Ramos (cell line): ENCODE results near the gene STXBP6.

Source experiments
- in situ Hi-C: fragments of 300-500 bp; cut with MboI; formaldehyde crosslinking; loops from one replicate; pipeline ENCODE4 v1.14.3; 2022; ENCODE audit warnings: low sequenced_read_pairs; ENCODE audit not compliant: unreplicated experiment

STXBP6 gene

DNA sequence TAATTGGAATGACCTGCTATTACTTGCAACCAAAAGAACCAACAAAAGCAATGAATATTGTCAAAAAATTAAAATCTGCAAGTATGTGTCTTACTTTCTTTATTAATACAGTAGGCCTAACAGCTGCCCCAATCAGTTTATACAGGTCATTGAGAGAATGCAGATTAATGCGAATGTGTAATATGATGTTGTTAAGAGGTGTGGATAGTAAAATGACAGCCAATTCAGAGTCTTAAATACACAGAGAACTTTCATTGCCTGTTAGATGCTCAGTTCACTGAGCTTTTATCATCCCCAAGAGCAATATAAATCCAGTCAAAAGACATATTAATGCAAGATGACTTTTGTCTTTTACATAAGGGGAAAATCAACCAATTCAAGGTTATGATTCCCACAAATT lies 58.7 kb downstream of the STXBP6 start:
- in situ Hi-C loops = no loop called here

DNA sequence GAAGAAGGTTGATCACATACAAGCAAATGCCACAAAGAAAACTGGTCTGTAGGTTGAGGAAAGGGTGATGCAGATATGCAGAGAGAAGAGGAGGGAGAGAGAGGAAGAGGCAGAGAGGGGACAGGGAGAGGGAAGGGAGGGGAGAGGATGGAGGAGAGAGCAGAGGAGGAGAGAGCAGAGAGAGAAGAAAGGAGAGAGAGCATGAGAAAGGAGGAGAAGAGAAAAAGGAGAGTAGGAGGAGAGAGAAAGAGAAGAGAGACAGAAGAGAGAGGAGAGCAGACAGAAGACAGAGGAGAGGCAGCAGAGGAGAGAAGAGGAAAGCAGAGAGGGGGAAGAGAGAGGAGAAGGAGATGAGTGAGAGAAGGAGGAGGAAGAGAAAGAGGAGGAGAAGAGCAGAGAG lies 59.2 kb downstream of the STXBP6 start:
- in situ Hi-C loops = no loop called here

DNA sequence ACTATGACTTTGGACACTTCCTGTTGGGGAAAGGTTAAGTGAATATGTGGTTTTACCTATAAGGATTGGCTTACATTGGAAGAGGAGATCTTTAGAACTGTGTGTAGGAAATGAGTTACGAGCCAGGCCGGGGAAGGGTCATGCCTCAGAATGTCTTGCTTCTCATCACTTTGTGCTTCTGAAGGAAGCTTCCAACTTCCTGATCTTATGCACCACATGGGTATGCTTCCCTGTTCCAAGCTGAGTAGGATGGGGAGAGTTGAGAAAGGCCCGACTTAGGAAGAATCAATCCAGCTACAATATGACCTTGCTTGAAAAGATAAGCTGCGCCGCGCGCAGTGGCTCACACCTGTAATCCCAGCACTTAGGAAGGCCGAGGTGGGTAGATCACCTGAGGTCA lies 59.9 kb downstream of the STXBP6 start:
- in situ Hi-C loops = no loop called here

DNA sequence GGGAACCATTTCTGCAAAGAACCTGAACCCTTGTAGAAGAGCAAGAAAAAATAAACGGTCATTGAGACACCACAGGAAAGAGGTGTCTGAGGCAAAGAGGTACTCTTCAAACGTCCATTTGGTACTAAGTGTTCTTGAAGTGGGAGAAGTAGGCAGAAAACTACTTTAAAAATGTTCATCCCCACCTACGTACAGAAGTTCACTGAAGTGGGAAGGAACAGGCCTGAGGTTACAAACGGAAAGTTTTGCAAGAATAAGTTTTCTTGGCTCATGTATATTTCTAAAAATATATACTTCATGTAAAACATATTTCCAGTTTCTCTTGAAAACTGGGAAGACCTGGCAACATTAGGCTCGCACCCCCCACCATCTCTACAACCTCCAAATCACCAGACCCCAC lies 61.2 kb downstream of the STXBP6 start:
- in situ Hi-C loops = no loop called here

DNA sequence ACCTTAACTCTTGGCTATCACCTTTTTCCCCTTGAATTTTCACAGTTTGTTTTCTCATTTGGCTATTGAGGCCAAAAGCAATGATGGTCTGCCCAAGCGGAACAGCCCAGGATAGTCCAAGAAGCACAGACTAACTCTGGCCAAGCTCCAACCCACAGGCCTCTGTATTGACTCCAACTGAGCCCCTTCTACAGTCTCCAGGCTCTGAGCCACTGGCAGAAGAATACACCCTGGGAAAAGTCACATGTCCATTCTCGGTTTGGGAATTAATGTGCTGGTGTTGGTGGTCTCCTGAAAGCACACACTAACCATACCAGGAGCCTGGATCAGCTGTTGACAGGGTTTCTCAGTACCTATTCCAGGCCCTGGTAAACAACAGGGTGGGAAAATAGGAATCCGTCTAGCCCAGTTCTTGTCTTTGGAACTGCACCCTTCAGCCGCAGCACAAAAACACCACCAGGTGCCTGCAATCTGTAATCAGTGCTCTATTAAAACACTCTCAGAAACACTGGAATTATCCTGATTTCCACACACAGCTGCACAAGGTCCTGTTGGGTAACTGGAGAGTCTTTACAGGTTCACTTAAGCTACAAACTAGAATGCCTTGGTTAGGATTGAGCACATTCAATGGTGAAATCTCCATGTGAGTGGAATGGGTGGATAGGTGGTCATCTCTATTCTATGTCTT lies 63.6 kb downstream of the STXBP6 start:
- in situ Hi-C loops = no loop called here

DNA sequence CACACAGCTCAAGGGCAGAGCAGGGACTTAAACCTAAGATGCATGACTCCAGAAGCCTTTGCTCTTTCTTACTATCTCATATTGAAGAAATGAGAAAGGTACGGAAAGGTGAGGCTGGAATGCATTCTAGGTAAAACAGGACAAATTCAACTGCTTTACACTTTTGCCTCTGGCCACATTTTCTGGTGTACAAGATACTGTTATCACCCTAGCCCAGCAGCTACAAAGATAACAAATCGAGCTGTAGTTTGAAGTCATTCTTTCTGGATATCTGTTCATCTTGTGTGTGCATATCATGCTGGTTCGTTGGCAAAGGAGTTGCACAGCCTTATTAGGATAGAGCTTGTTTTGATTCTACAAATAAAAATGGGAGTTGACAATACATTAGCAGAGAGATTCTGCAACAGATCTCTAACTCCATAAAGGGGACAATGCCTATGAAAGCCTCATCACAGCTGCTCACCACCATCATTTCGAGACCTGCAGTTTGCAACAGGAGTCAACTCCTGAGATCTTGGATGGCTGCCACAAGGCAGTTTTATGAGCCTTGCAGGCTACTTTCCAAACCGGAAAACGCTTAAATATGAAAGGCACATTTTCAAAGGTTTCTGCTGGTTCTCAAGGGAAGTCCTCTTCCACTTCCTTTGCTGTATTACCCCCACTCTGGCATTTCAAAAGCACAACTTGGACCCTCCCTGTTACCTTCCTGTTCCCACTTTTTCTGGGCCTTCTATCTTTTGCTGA lies 64.9 kb downstream of the STXBP6 start:
- in situ Hi-C loops = no loop called here

DNA sequence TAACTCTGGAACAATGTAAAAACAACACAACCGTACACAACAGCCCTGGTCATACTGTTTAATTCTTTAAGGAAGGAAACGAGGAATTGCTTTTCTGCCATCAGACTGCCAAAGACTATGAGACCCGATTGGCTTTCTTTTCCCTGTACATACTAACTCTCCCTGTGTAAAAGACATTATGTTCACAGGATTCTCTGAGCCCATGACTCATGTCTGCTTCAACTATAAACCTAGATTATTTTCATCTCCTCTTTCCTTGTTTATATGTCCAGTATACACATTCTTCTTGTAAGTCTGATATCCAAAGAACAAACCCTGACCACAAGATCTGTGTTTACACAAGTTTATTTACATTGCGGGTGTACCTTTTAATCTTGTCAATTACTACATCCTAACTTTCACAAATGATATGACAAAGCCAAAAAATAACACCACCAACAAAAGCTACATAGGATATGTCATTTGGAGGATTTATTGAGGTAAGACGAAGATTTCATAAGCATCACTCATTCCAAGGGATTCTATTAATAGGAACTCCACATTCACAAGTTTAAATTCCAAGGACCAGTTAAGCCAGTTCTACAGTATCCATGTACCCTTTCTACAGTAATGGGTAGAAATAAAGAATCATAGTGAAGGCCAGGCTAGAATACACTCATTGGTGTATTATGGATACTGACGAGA lies 67.3 kb downstream of the STXBP6 start:
- in situ Hi-C loops = no loop called here

DNA sequence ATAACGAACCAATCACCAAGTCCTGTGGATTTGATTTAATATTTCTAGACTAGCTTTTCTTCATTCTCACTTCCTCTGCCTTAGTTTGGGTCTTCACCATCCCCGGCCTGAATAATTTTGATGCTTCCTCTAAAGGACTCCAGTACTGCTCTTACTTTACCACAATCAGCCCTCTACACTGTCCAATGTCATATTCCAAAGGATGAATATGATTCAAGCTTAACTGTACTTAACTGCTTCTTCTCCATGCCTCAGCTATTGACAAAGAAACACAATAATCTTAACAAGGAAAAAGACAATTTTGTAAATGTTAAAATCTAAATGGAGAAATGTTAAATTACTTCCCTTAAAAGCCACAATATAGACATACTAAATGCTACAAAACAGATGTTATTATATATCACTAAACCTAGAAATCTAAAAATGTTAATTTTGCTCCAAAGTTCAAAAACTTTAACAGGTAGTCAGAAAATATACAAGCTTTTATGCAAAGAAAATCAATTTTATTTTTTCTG lies 70.2 kb downstream of the STXBP6 start:
- in situ Hi-C loops = no loop called here

DNA sequence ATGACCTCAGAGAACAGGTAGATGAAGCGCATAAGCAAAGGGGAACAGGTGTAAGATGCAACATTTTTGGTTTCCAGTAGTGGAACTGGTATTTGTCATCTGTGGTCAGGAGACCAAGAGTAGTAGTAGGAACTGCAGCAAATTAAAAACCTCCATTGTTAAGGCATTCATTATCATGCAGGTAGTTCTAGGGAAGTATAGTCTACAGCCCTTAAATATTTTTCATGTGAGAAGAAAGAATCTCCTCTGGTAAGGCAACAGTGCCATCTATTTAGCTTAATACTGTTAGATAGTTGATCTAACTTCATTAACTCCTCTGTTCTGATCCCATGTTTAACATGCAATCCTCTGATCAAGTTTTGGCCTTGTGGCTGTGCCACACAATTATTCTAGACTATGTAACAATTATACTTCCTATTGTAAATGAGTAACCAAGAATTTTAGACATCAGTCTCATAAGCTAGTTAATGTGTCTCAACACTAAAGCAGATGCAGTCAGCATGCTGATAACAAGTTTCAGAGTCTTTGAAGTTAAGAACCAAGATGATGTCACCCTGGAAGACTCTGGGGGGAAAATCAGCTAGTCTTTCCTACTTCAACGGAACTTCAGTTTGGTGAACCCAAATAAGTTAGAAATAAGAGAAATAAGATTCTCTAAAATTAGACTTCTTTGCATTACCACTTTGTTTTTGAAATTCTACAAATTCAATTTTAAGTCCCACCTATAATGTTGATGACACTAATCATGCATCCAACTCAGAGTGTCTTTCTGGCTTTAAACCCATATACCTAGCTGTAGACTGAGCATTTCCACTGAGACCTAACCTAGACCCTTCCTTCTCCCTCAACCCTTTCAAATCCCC lies 70.9 kb downstream of the STXBP6 start:
- in situ Hi-C loops = no loop called here

DNA sequence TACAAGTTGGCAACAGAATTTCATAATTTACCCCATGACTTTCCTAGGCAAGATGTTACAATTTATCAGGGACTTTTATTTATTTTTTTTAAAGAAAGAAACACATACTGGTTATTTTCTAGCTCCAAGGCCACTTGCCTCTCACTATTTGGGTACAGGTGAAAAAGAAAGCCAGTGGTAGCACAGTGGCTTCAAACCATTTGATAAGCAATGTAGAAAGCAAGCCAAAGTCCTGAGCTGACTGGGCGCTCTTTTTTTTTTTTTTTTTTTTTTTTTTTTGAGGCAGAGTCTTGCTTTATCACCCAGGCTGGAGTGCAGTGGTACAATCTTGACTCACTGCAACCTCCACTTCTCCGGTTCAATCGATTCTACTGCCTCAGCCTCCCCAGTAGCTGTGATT lies 73.3 kb downstream of the STXBP6 start:
- in situ Hi-C loops = no loop called here

DNA sequence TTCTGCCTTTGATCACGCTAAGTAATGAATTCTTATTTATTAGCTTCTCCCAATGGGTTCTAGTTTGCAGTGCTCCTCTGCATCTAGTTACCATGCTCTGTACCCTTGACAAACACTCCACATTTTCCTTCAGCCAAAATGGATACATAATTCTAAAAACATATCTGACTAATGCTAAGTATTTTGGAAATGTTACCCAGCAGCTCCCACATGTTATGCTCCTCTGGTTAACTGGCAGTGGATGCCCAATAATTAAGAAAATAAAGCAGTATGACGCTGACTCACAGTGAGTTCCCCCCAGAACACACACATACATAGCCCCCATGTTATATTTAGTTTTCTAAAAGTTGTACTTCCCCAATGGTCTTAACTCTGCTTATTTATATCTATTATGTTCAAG lies 74.6 kb downstream of the STXBP6 start:
- in situ Hi-C loops = no loop called here

DNA sequence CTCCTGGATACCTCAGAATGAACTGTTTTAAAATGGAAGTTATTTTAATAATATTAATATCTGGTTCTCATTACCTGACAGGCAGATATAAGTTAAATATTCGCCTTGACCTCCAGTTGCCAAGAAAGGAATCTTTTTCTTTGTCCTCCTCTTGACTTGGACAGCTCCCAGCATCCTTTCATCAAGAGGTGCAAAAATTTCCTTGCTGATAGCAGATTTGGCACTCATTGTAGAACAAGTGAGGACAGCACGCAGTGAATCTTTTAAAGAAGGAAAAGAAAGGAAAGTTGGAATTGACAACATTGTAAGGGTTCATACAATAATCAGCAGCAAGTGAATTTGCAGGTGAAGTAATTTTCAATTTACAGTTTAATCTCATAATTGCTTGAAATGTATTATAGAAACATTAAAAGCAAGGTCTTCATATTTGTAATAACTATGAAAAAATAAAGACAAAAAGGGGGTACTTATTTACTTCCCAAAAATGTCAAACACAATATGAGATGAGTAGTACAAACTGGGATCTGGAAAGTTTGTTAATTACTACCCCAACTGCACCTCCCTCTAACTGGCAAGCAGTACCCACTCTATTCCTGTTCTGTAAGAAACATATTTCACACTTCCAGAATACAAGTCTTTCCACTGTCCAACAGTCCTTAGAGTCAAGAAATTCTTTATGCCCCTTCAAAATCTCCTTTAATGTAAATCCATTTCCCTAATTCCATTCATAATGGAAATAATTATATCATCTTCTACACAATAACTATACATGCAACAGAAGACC lies 75.2 kb downstream of the STXBP6 start:
- in situ Hi-C loops = no loop called here

DNA sequence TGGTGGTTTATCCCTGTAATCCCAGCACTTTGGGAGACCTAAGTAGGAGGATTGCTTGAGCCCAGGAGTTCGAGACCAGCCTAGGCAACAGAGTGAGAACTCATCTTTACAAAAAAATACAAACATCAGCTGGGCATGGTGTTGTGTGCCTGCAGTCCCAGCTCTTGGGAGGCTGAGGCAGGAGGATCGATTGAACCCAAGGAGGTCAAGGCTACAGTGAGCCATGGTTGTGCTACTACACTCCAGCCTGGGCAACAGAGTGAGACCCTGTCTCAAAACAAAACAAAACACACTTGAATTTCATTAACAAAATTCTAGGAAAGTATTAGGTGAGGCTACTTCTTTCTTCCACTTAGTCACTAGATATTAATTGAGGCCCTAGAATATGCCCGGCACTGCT lies 77.1 kb downstream of the STXBP6 start:
- in situ Hi-C loops = no loop called here

DNA sequence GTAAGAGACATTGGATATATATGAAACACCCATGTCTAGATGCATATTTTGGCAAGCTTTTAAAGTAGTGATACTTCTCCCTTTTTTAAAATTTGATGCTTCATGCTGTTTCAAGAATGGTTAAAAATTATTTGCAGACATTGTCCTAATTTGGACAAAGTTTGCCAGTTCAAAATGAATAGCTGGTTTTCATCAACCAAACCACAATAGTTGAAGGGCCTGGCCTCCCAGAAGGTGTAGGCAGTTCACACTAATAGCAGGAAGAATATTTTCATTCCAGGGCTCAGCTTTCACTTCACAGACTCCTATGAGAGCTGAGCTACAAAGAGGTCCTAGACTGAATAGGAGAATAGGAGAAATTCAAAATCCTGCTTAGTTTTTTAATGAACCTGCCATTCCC lies 78.7 kb downstream of the STXBP6 start:
- in situ Hi-C loops = no loop called here

DNA sequence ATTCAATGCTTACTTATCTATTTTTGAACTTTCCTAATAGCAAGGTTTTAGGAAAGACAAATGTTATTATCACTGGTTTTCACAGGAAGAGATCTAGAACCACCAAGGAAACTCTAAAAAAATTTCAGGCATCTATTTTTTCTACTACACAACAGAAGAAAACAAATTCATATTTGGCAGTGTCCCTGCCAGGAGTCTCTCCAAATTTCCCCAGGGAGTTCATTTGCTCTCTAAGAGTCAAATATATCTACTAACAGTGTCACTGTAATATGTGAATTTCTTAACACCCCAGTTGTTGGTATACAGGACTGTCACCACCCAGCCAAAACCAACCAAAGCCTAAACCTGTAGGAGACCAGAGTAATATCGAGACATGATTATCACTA lies 83.4 kb downstream of the STXBP6 start:
- in situ Hi-C loops = no loop called here

DNA sequence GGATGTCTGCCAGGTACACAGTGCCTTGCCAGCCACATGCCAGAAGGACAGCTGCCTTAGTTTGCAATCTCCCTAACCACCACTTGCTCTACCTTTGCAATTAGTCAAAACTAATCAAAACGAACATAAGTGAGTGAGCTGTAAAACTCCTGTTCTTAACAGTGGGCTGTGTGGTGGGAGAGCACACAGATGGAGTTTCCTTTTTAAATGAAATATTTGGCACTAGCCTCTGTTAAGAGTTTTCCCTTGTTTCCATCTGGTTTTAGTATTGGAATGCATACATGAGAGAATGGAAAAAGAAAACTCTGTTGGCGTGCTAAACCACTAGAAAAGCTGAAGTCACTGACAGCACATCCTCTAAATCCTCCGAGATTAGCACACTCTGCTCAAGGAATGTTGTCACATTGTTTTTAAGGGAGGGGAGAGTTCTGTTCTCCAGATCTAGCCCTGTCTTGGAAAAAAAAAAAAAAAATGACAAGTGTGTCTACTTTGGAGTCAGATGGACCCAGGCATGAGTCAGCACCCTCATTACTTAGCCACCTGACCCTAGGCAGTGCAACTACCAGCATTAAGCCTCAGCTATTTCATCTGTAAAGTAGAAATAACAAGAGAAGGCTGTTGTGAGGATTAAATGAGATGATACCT lies 83.9 kb downstream of the STXBP6 start:
- in situ Hi-C loops = no loop called here

DNA sequence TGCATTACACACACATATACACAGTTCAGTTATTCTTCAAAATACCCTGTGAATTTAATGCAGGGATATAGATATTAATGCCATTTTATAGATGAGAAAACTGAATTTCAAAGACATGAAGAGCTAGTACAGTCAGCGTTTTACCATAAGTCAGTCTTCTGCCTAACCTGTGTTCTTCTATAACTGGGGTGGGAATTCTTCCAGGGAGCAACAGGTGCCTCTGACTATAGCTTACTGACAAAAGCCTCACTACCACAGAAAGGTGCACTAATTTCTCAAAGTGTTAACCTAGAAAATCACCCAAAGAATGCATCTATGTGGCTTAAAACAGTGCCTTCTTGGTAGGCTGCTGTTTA lies 84.4 kb downstream of the STXBP6 start:
- in situ Hi-C loops = no loop called here

DNA sequence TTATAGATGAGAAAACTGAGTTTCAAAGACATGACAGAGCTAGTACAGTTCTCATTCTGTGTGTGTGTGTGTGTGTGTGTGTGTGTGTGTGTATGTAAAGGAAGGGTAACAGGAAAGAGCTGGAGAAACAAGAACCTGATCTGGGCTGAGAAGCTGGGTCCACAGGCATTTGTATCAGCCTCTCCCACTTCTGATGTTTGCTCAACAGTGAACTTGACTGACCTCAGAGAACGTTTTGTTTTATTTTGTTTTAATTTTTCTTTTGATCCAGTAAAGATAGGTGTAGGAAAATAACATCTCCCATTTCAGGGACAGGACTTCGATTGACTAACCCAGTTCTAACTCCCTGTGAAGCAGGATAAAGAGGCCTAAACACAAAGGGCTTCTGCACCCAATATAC lies 85.4 kb downstream of the STXBP6 start:
- in situ Hi-C loops = no loop called here

DNA sequence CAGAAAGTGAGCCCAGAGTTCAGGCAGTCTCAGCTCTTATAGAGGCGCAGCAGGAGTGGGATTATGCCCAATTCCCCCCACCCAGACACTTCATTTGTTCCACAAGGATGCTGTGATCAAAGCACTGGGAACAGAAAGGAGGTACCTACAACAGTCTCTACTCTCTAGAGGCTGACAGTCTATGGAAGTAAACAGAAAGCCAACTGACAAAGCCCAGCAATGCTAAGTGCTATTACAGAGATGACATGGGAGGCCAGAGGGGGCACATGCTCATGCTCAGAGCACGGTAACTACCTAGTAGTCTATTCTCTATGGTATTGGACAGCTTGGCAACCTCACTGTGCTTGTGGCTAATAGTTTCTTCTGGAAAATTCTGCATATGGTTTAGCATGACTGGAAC lies 85.9 kb downstream of the STXBP6 start:
- in situ Hi-C loops = no loop called here
